Measurements from ENCODE around the gene PGC. TPM values are rescaled to one million over a fixed set of nuclear protein-coding genes. Genes with fewer than 3 reads are reported as not detected.

Gene PGC
- total RNA-seq, 4 donors from 2014 or later, result 0.42 TPM; not detected in 3

DNA sequence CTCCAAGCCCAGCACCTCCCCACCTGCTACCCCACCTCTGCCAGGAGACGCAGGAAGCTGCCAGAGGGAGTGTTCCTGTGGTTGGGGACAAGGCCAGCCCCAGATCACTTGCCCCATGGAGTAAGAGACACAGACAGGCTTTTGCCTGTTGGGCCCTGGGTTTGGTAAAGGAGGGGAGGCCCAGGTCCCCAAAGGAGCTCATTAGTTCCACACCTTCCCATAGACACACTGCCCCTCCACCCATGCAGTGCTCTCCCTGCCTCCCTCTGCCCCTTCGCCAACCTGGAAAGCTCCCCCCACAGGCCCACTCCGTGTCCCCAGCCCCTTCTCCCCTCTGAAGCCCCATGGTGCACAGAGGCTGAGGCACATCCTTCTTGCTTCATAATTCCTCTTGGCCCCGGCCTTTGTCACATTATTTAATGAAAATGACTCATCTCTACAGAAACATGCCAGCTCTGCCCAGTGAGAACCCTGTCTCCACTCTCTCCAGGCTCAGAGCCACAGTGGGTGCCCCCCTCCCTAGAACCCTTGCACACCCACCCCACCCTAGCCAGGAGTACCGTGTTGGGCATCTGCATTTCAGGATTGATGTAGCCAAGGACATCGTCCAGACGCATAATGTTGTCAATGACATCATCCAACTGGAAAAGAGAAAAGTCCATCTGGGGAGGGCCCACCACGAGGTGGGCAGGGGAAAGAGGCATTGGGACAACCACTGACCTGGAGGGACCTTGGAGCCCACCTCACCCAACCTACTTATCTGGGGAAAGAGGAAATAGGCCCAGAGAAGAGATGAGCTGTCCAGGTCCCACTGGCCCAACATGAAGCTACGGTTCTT, 57.8 kb downstream of the PGC start:
- 50 to 61% methylated on average over 9 of the region's 9 CpGs for WGBS, 2 donors
- intact Hi-C loops (cut with DNase I; ENCODE audit: low total_unique reads), result no loop called here
- no peak overlapping the region for H3K4me3 ChIP-seq (ENCODE audit: low read depth, poor library complexity, severe bottlenecking)
- DNase-seq (ENCODE audit: low spot score in 2 of 2), result no peak
- no peak for TF ChIP-seq POLR2A (IDR thresholded peaks at IDR 0.05)
- TF ChIP-seq, protein P1, sequence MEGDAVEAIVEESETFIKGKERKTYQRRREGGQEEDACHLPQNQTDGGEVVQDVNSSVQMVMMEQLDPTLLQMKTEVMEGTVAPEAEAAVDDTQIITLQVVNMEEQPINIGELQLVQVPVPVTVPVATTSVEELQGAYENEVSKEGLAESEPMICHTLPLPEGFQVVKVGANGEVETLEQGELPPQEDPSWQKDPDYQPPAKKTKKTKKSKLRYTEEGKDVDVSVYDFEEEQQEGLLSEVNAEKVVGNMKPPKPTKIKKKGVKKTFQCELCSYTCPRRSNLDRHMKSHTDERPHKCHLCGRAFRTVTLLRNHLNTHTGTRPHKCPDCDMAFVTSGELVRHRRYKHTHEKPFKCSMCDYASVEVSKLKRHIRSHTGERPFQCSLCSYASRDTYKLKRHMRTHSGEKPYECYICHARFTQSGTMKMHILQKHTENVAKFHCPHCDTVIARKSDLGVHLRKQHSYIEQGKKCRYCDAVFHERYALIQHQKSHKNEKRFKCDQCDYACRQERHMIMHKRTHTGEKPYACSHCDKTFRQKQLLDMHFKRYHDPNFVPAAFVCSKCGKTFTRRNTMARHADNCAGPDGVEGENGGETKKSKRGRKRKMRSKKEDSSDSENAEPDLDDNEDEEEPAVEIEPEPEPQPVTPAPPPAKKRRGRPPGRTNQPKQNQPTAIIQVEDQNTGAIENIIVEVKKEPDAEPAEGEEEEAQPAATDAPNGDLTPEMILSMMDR (IDR thresholded peaks at IDR 0.05), result no peak

DNA sequence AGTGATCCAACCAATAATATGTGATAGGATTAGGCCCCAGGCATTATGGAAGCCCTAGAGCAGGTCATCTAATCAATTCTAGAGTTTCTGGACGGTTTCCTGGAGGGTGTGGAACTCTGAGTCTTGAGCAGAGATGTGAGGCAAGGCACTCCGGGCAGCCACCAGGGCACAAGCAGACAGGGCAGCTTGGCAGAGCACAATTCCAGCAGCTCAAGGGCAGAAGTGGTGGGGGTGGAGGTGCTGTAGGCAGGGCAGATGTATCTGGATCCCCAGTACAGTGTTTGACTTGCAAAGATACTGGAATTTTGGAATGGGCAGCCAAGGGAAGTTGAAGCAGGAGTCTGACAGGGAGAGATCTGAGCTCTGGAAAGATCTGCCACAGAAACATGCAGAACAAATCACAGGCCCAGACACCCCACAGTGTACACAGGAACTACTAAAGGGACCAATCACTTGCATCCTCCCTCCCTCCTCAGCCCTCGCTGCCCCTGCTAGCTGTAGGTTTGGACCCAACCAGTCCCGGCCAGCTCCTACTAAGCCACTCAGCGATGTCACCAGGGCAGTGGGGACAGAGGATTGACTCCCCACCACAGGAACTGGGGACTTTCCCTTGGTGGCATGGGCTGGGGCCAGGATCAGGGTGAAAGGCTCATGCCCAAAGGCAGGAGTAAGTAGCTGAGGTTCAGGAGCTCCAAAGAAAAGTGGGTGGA, 58.8 kb downstream of the PGC start:
- intact Hi-C loops (cut with DNase I; ENCODE audit: low total_unique reads), result no loop called here
- no peak for TF ChIP-seq POLR2A (IDR thresholded peaks at IDR 0.05)
- no peak overlapping the region for H3K4me3 ChIP-seq (ENCODE audit: low read depth, poor library complexity, severe bottlenecking)
- DNase-seq (ENCODE audit: low spot score in 2 of 2), result no peak
- 68 to 73% methylated on average over 5 of the region's 5 CpGs for WGBS, 2 donors

DNA sequence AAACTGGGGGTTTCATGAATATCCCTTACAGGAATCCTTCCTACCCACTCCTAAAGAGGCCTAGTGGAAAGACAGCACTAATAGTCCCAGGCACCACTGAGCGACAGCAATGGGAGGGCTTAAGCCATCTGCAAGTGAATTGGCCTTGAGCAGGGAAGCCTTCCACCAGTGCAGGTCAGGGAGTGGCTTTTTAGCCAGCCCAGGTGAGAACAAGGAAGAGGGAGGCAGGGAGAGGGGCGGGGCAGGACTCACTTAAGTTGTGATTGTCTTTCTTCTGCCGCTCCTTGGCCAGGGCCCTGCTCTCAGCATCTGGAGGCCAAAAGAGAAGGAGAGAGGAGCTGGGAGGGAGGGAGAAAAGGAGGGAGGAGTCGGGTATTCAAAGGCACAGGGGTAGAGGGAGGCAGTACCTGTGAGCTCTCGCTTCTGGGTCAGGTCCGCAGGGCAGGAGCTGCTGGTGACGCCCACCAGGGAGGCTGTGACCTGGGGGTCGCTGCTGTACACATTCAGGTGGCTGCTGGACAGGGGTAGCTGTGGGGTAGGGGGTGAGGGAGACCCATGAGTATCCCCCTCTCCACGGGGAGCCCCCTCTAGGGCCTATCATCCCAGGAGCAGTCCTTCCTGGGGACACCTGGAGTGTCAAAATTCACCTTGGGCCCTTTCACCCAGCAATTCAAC, 59.6 kb downstream of the PGC start:
- TF ChIP-seq, protein P1 (IDR thresholded peaks at IDR 0.05), result no peak
- TF ChIP-seq POLR2A (IDR thresholded peaks at IDR 0.05), result no peak
- intact Hi-C loops (cut with DNase I; ENCODE audit: low total_unique reads), result loop anchor here (2.0 kb wide), 1 partner anchor 85 kb away; no protein-coding TSS in a partner anchor
- DNase-seq (ENCODE audit: low spot score in 2 of 2), result no peak
- H3K4me3 ChIP-seq (ENCODE audit: low read depth, poor library complexity, severe bottlenecking), result no peak overlapping the region
- 65 to 68% methylated on average over 8 to 9 of the region's 9 CpGs for WGBS, 2 donors

Other genes with a start within 250 kb of the PGC start
- gene FOXP4, start 201.0 kb downstream of the PGC start, total RNA-seq, result 10 to 100 TPM in 2 of 4 donors, 1 to 10 TPM in 2; 7.5 to 11.6 (median 10.1) TPM
- gene MDFI, start 108.9 kb downstream of the PGC start, total RNA-seq, result 10 to 100 TPM; 30.4 to 70.9 (median 39.8) TPM
- 10 to 100 TPM; 20.2 to 38.3 (median 26.0) TPM for gene TFEB, start 11.8 kb downstream of the PGC start, total RNA-seq
- 1 to 10 TPM in 3 of 4 donors, under 1 TPM in 1; 0.79 to 4.2 (median 2.4) TPM for gene FRS3, start 32.5 kb upstream of the PGC start, total RNA-seq
- 1 to 10 TPM; 3.2 to 5.0 (median 3.9) TPM for gene PRICKLE4, start 33.4 kb upstream of the PGC start, total RNA-seq
- 100 to 1,000 TPM in 2 of 4 donors, 10 to 100 TPM in 2; 90.7 to 136 (median 100) TPM for gene TOMM6, start 40.3 kb upstream of the PGC start, total RNA-seq
- 1 to 10 TPM; 2.3 to 7.3 (median 3.7) TPM for gene USP49, start 148.0 kb upstream of the PGC start, total RNA-seq
- 10 to 100 TPM in 2 of 4 donors, 1 to 10 TPM in 2; 5.7 to 11.5 (median 9.8) TPM for gene MED20, start 173.7 kb upstream of the PGC start, total RNA-seq
- gene BYSL, start 174.1 kb upstream of the PGC start, total RNA-seq, result 10 to 100 TPM in 1 of 4 donors, 1 to 10 TPM in 3; 4.1 to 12.2 (median 7.7) TPM
- 100 to 1,000 TPM; 130 to 169 (median 157) TPM for gene CCND3, start 194.4 kb upstream of the PGC start, total RNA-seq